HCT116 (cell line): Measurements from ENCODE around the gene PDLIM3. TPM values are rescaled to one million over a fixed set of nuclear protein-coding genes. Genes with fewer than 3 reads are reported as not detected.

ENCODE experiments used
- ATAC-seq: fragments of 200-7000 bp; cut with Tn5 transposase; 2 replicates; pipeline ENCODE4 v1.9.1; 2020; ENCODE audit warnings: mild to moderate bottlenecking, moderate library complexity
- BruUV-seq: library from RNA; stranded (reverse); fragments of 400-500 nt; replicated peaks from 2 replicates; lab custom pipeline; 2021; lab: Mats Ljungman, UMichigan
- CTCF ChIA-PET: fragments of 300-600 bp; sonication (Branson Sonifier 250); formaldehyde crosslinking; loops from one replicate; lab custom pipeline; 2021; ENCODE audit warnings: antibody characterized with exemption; lab: Charles Lee
- POLR2A ChIA-PET: fragments of 300-600, 350-600 bp; sonication (Branson Sonifier 250); formaldehyde crosslinking; loops from one replicate; lab custom pipeline; 2021; ENCODE audit warnings: antibody characterized with exemption; lab: Charles Lee
- RAD21 ChIA-PET, 2 experiments: fragments of 300-600 bp; sonication (Branson Sonifier 250); formaldehyde crosslinking; loops; one replicate each; lab custom pipeline; 2023; ENCODE audit warnings: low total read pairs in 2 of 2; ENCODE audit not compliant: uncharacterized antibody in 2 of 2, unreplicated experiment in 2 of 2, low non-redundant PET in 1 of 2; lab: Charles Lee
- DNase-seq: peaks from one replicate; pipeline ENCODE4 v3.0.0-alpha.2; 2010; ENCODE audit warnings: low read depth, low spot score
- H2AFZ ChIP-seq: fragments of 200-600 bp; shearing (Covaris generic), sonication (generic); 2 replicates; pipeline ENCODE4 v1.6.1; 2017; ENCODE audit warnings: low read depth, mixed run types, mixed read lengths, antibody characterized with exemption, low read length; ENCODE audit not compliant: poor library complexity, severe bottlenecking
- H3K27ac ChIP-seq: 2 replicates; pipeline ENCODE4 v1.5.1; 2012; ENCODE audit warnings: low read depth, low read length
- H3K27me3 ChIP-seq: fragments of 200-600 bp; sonication (generic); 2 replicates; pipeline ENCODE4 v1.6.1; 2016; ENCODE audit warnings: mixed run types, low read length, mixed read lengths; ENCODE audit not compliant: insufficient read depth
- H3K36me3 ChIP-seq, 2 experiments: fragments of 200-500 bp in 1 of 2; fragments of 200-600 bp in 1 of 2; sonication (Bioruptor generic) in 1 of 2; sonication (generic) in 1 of 2; 2 replicates each; pipeline versions ENCODE4 v1.5.1 to v1.6.1; 2014 to 2016; ENCODE audit warnings: low read length in 2 of 2, inconsistent platforms in 1 of 2, mixed read lengths in 1 of 2, mixed run types in 1 of 2; ENCODE audit not compliant: insufficient read depth in 2 of 2, control insufficient read depth in 1 of 2
- H3K4me1 ChIP-seq, 2 experiments: fragments of 200-600 bp in 1 of 2; sonication (generic) in 1 of 2; 2 replicates each; pipeline versions ENCODE4 v1.5.1 to v1.6.1; 2012 to 2017; ENCODE audit warnings: low read length in 2 of 2, inconsistent platforms in 1 of 2, mild to moderate bottlenecking in 1 of 2, mixed read lengths in 1 of 2, mixed run types in 1 of 2, moderate library complexity in 1 of 2; ENCODE audit not compliant: insufficient read depth in 2 of 2, control insufficient read depth in 1 of 2
- H3K4me2 ChIP-seq: fragments of 200-600 bp; sonication (generic); 2 replicates; pipeline ENCODE4 v1.6.1; 2017; ENCODE audit warnings: mixed run types, low read length, mixed read lengths
- H3K4me3 ChIP-seq, 2 experiments: fragments of 200-600 bp in 1 of 2; sonication (generic) in 1 of 2; replicated peaks in 1 of 2; 2 replicates each; pipeline ENCODE4 v1.5.1; 2011 to 2016; ENCODE audit warnings: low read length in 2 of 2, control low read depth in 1 of 2, low read depth in 1 of 2, mild to moderate bottlenecking in 1 of 2, mixed read lengths in 1 of 2, mixed run types in 1 of 2
- H3K79me2 ChIP-seq: fragments of 200-600 bp; sonication (generic); 2 replicates; pipeline ENCODE4 v1.6.1; 2017; ENCODE audit warnings: mild to moderate bottlenecking, mixed run types, low read length, moderate library complexity, mixed read lengths; ENCODE audit not compliant: insufficient read depth
- H3K9ac ChIP-seq: fragments of 200-600 bp; sonication (generic); 2 replicates; pipeline ENCODE4 v1.6.1; 2016; ENCODE audit warnings: low read length, mixed read lengths
- H3K9me2 ChIP-seq: fragments of 200-600 bp; sonication (generic), shearing (Covaris generic); 2 replicates; pipeline ENCODE4 v1.6.1; 2017; ENCODE audit warnings: mixed run types, mild to moderate bottlenecking, moderate library complexity; ENCODE audit not compliant: insufficient read depth
- H3K9me3 ChIP-seq, 2 experiments: fragments of 200-500 bp in 1 of 2; fragments of 200-600 bp in 1 of 2; sonication (Bioruptor generic) in 1 of 2; sonication (generic) in 1 of 2; 2 replicates each; pipeline ENCODE4 v1.6.1; 2014 to 2017; ENCODE audit warnings: low read length in 2 of 2, mixed read lengths in 2 of 2, inconsistent platforms in 1 of 2, low read depth in 1 of 2, mild to moderate bottlenecking in 1 of 2, mixed run types in 1 of 2, moderate library complexity in 1 of 2; ENCODE audit not compliant: control insufficient read depth in 1 of 2, insufficient read depth in 1 of 2
- H4K20me1 ChIP-seq: fragments of 200-600 bp; sonication (generic), shearing (Covaris generic); 2 replicates; pipeline ENCODE4 v1.6.1; 2017; ENCODE audit warnings: mixed run types, mild to moderate bottlenecking, moderate library complexity; ENCODE audit not compliant: insufficient read depth
- CBX3 ChIP-seq: IDR thresholded peaks from 2 replicates; pipeline ENCODE4 v1.6.1; 2012; ENCODE audit warnings: low read depth
- ELF1 ChIP-seq: IDR thresholded peaks from 2 replicates; pipeline ENCODE4 v1.6.1; 2012; ENCODE audit warnings: low read depth, borderline replicate concordance
- EZH2 ChIP-seq: fragments of 200-600 bp; sonication (generic); IDR thresholded peaks from 2 replicates; pipeline ENCODE4 v1.6.1; 2017; ENCODE audit warnings: antibody characterized with exemption, mixed run types
- POLR2A ChIP-seq: IDR thresholded peaks from 2 replicates; pipeline ENCODE4 v1.7.0; 2011; ENCODE audit warnings: borderline replicate concordance; ENCODE audit not compliant: insufficient read depth, insufficient read length; ENCODE audit errors: extremely low read depth
- POLR2AphosphoS5 ChIP-seq: IDR thresholded peaks from 2 replicates; pipeline ENCODE4 v1.6.1; 2011; ENCODE audit warnings: mild to moderate bottlenecking, low read depth, low read length, moderate library complexity
- RAD21 ChIP-seq: IDR thresholded peaks from 2 replicates; pipeline ENCODE4 v1.6.1; 2012; ENCODE audit warnings: low read depth, mild to moderate bottlenecking
- REST ChIP-seq: IDR thresholded peaks from 2 replicates; pipeline ENCODE4 v1.6.1; 2012; ENCODE audit warnings: low read depth
- SP1 ChIP-seq: IDR thresholded peaks from 2 replicates; pipeline ENCODE4 v1.6.1; 2012; ENCODE audit warnings: low read depth
- SRF ChIP-seq: IDR thresholded peaks from 2 replicates; pipeline ENCODE4 v1.6.1; 2012; ENCODE audit warnings: low read depth
- TCF7L2 ChIP-seq: IDR thresholded peaks from 2 replicates; pipeline ENCODE4 v1.7.0; 2011; ENCODE audit warnings: borderline replicate concordance, inconsistent platforms; ENCODE audit not compliant: insufficient read depth, insufficient read length; ENCODE audit errors: extremely low read depth
- YY1 ChIP-seq: IDR thresholded peaks from 2 replicates; pipeline ENCODE4 v1.6.1; 2011; ENCODE audit warnings: low read length, low read depth, moderate library complexity, mild to moderate bottlenecking; ENCODE audit not compliant: insufficient replicate concordance; ENCODE audit errors: extremely low read depth
- ZNF274 ChIP-seq: fragments of 200-500 bp; sonication (Bioruptor generic); IDR thresholded peaks from 2 replicates; pipeline ENCODE4 v1.6.1; 2014; ENCODE audit warnings: mild to moderate bottlenecking, low read depth, low read length, inconsistent platforms
- intact Hi-C: fragments of 100-400 bp; cut with micrococcal nuclease; formaldehyde crosslinking; loops from 2 replicates; pipeline ENCODE4 v1.10.0; 2022
- total RNA-seq: library from RNA; stranded (reverse); gene quantifications from one replicate; pipeline ENCODE4 v1.2.1, GENCODE V29; 2021; ENCODE audit not compliant: unreplicated experiment
- TF ChIP-seq, protein P1 (sequence below): IDR thresholded peaks from 2 replicates; pipeline ENCODE4 v1.6.1; 2011; ENCODE audit warnings: mild to moderate bottlenecking, low read length, moderate library complexity; ENCODE audit not compliant: insufficient replicate concordance; ENCODE audit errors: extremely low read depth

Gene PDLIM3
- total RNA-seq, 1 experiment from 2014 or later: 11.5 TPM

DNA sequence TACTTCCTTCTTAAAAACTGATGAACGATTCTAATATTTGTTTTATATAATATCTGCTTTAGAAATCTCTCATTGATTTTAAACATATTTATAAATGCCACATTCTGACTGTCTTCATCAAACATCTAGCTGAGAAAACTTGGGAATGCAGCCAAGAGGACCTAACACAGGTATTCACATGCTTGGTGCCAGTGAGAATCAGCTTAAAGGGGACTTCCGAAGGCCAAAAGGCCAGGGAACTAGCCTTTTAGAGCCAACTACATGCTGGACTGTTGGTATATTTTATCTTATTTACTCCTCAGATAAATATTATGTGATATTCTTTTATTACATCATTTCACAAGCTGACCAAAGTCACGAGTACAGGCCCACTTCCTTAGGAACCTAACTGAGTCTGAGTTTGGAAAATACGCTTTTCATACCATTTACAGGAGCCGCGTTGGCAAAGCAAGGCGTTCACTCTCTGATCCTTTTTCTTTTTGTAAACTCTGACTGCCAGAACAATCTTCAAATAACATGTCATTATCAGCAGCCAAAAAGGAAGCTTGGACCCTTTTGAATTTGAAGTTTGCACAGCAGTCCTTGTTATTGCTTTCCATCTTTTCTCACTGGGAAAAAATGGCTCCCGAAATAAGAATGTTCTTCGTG is 41.1 kb upstream of the PDLIM3 start (continued):
- TF ChIP-seq ZNF274 (no peak), TCF7L2 (no peak), SRF (no peak), POLR2AphosphoS5 (no peak), EZH2 (no peak), CBX3 (no peak), ELF1 (no peak)
- TF ChIP-seq, protein P1, sequence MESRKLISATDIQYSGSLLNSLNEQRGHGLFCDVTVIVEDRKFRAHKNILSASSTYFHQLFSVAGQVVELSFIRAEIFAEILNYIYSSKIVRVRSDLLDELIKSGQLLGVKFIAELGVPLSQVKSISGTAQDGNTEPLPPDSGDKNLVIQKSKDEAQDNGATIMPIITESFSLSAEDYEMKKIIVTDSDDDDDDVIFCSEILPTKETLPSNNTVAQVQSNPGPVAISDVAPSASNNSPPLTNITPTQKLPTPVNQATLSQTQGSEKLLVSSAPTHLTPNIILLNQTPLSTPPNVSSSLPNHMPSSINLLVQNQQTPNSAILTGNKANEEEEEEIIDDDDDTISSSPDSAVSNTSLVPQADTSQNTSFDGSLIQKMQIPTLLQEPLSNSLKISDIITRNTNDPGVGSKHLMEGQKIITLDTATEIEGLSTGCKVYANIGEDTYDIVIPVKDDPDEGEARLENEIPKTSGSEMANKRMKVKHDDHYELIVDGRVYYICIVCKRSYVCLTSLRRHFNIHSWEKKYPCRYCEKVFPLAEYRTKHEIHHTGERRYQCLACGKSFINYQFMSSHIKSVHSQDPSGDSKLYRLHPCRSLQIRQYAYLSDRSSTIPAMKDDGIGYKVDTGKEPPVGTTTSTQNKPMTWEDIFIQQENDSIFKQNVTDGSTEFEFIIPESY: no peak
- TF ChIP-seq, all 23 proteins: peak for 0

DNA sequence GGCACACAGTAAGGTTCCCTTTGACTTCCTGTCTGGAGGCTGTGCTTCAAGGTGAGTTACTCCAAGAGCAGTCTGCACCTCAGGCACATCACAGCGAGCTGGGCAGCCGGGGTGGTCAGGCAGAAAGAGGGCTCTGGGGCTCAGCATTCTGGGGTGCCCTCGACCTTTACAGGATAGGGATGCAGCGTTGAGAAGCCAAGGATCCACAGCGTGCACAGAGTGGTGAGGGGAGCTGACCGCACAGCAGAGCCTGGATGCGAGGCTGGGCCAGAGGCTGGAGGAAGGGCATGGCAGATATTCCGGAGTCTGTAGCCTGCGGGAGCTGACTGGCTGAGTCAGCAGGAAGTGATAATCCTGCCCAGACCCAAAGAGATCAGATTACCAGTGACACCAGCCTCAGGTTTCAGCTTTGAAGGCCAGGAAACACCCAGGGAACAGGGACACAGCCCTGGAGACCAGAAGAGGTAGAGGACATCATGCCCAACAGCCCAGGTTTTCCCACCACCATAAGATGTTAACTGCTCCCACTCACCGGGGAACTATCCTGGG is 38.4 kb upstream of the PDLIM3 start:
- ChIA-PET RAD21 (interaction anchor here in 1 of 2 experiments (1.0 kb wide), 1 partner anchor 39 kb away, joined by 7 read pairs; the partner anchor contains the start of gene PDLIM3), POLR2A (interaction anchor here (0.9 to 2.0 kb wide), 7 partner anchors 9 to 37 kb away, joined by 3 to 10 read pairs (median 4); no protein-coding TSS in a partner anchor), CTCF (no interaction called here)
- no peaks in the 10 kb centered on the region; the same call in 1 of the 2 replicates for H3K9me2 ChIP-seq
- peaks cover 8 to 19% of the 10 kb centered on the region in 2 experiments for H3K4me1 ChIP-seq
- intact Hi-C loops: no loop called here
- H3K4me2 ChIP-seq: peak overlapping the region; percentile 96
- peak overlapping the region; percentile 53 to 64 for H3K4me3 ChIP-seq
- DNase-seq (peak; percentile 91), ATAC-seq (peak; percentile 98)
- no peaks in the 10 kb centered on the region for H3K36me3 ChIP-seq
- no peaks in the 10 kb centered on the region for H4K20me1 ChIP-seq
- no peaks in the 10 kb centered on the region for H3K79me2 ChIP-seq
- H3K27me3 ChIP-seq: no peaks in the 10 kb centered on the region
- peak overlapping the region; percentile 68 for H3K27ac ChIP-seq
- peak overlapping the region; percentile 57 for H2AFZ ChIP-seq
- peak overlapping the region; percentile 75 for H3K9ac ChIP-seq
- H3K9me3 ChIP-seq: no peaks in the 10 kb centered on the region
- BruUV-seq: no TSS peak
- TF ChIP-seq SP1: peak; percentile 88
- peak; percentile 70 for TF ChIP-seq YY1
- peak; percentile 72 for TF ChIP-seq POLR2A
- no peak for TF ChIP-seq REST
- TF ChIP-seq POLR2AphosphoS5: peak; percentile 95
- TF ChIP-seq, protein P1: peak; percentile 75
- TF ChIP-seq RAD21: peak; percentile 27
- peak; percentile 78 for TF ChIP-seq CBX3
